Measurements from ENCODE around the gene CCR5AS.
"Not testable (repeated sequence)": the region's sequence is repeated elsewhere in the genome, so short reads cannot be mapped to it uniquely, and the experiment has no call there.

The CCR5AS gene

GRCh38 chr3:46349484-46350261 lies 57.2 kb downstream of the CCR5AS start:
- H3K27ac ChIP-seq = peak overlapping the region; percentile 33; the same call in 1 of the 2 replicates
- H3K9ac ChIP-seq = no peak overlapping the region
- H3K9me3 ChIP-seq = peaks cover 11% of the 10 kb centered on the region
- peaks cover 54% of the 10 kb centered on the region for H3K4me1 ChIP-seq
- H4K20me1 ChIP-seq = no peaks in the 10 kb centered on the region
- peak overlapping the region; percentile 77 for H3K4me2 ChIP-seq
- H3K36me3 ChIP-seq = no peaks in the 10 kb centered on the region
- no peak for TF ChIP-seq Cebpa-rat (IDR thresholded peaks at IDR 0.05)
- no peaks in the 10 kb centered on the region for H3K27me3 ChIP-seq
- H3K4me3 ChIP-seq = peak overlapping the region; percentile 34; the same call in 1 of the 2 replicates

- Histone ChIP-seq H3K27me3 (no peaks in the 10 kb centered on the region), H3K9me3 (peaks cover 11% of the 10 kb centered on the region), H3K27ac (peak overlapping the region; percentile 33; the same call in 1 of the 2 replicates), H3K4me1 (peaks cover 50% of the 10 kb centered on the region), H4K20me1 (no peaks in the 10 kb centered on the region), H3K4me2 (peak overlapping the region; percentile 77), H3K9ac (no peak overlapping the region), H3K4me3 (peak overlapping the region; percentile 34; the same call in 1 of the 2 replicates), H3K36me3 (no peaks in the 10 kb centered on the region)
- TF ChIP-seq Cebpa-rat (IDR thresholded peaks at IDR 0.05) = no peak
These were observed 57.9 kb downstream of the CCR5AS start for GRCh38 chr3:46348823-46349482.

DNA sequence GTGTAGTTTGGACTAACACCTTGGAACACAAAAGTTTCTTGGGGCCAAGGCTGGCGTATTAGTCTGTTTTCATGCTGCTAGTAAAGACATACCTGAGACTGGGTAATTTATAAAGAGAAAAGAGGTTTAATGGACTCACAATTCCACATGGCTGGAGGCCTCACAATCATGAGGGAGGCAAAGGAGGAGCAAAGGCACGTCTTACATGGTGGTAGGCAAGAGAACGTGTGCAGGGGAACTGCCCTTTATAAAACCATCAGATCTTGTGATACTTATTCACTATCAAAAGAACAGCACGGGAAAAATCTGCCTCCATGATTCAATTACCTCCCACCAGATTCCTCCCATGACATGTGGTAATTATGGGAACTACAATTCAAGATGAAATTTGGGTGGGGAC lies 62.4 kb downstream of the CCR5AS start:
- H3K9ac ChIP-seq = no peak overlapping the region
- no peaks in the 10 kb centered on the region for H3K27me3 ChIP-seq
- H4K20me1 ChIP-seq = no peaks in the 10 kb centered on the region
- no peak overlapping the region for H3K4me2 ChIP-seq
- no peak for TF ChIP-seq Cebpa-rat (IDR thresholded peaks at IDR 0.05)
- no peak overlapping the region for H3K27ac ChIP-seq
- H3K4me1 ChIP-seq = peaks cover 15% of the 10 kb centered on the region
- H3K36me3 ChIP-seq = no peaks in the 10 kb centered on the region
- H3K4me3 ChIP-seq = no peak overlapping the region
- H3K9me3 ChIP-seq = peaks cover 20% of the 10 kb centered on the region

DNA sequence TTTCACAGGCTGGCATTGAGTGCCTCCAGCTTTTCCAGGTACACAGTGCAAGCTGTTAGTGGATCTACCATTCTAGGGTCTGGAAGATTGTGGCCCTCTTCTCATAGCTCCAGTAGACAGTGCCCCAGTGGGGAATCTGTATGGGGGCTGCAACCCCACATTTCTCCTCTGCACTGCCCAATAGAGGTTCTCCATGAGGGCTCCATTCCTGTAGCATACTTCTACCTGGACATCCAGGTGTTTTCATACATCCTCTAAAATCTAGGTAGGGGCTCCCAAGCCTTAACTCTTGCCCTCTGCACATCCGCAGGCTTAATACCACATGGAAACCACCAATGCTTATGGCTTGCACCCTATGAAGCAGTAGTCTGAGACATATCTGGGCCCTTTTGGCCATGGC lies 68.0 kb downstream of the CCR5AS start:
- peaks cover 32% of the 10 kb centered on the region for H3K9me3 ChIP-seq
- H3K4me3 ChIP-seq = peak overlapping the region; percentile 23; the same call in 1 of the 2 replicates
- no peaks in the 10 kb centered on the region for H3K4me1 ChIP-seq
- H3K27me3 ChIP-seq = no peaks in the 10 kb centered on the region
- no peak overlapping the region for H3K9ac ChIP-seq
- no peak overlapping the region for H3K27ac ChIP-seq
- no peaks in the 10 kb centered on the region for H4K20me1 ChIP-seq
- no peak for TF ChIP-seq Cebpa-rat (IDR thresholded peaks at IDR 0.05)
- H3K36me3 ChIP-seq = no peaks in the 10 kb centered on the region; the same call in 1 of the 2 replicates
- no peak overlapping the region for H3K4me2 ChIP-seq

DNA sequence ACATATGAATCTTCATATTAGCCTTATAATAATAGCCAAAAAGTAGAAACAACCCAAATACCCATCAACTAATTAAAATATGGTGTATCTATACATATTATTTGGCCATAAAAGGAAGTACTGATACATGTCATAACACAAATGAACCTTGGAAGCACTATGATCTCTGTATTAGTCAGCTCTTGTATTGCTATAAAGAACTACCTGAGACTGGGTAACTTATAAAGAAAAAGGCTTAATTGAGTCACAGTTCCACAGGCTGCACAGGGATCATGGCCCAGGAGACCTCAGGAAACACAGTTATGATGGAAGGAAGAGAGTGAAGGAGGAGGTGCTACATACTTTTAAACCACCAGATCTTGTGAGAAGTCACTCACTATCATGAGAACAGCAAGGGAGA lies 69.0 kb downstream of the CCR5AS start:
- no peak overlapping the region for H3K4me3 ChIP-seq
- no peaks in the 10 kb centered on the region; the same call in 1 of the 2 replicates for H3K36me3 ChIP-seq
- no peak overlapping the region for H3K4me2 ChIP-seq
- H3K4me1 ChIP-seq = no peaks in the 10 kb centered on the region
- TF ChIP-seq Cebpa-rat (IDR thresholded peaks at IDR 0.05) = no peak
- peaks cover 32% of the 10 kb centered on the region for H3K9me3 ChIP-seq
- H3K27ac ChIP-seq = no peak overlapping the region
- H3K27me3 ChIP-seq = no peaks in the 10 kb centered on the region
- H4K20me1 ChIP-seq = no peaks in the 10 kb centered on the region
- no peak overlapping the region for H3K9ac ChIP-seq

- H4K20me1 ChIP-seq = no peaks in the 10 kb centered on the region
- H3K27ac ChIP-seq = no peak overlapping the region
- no peak overlapping the region for H3K4me2 ChIP-seq
- H3K9ac ChIP-seq = no peak overlapping the region
- no peaks in the 10 kb centered on the region; the same call in 1 of the 2 replicates for H3K36me3 ChIP-seq
- TF ChIP-seq Cebpa-rat (IDR thresholded peaks at IDR 0.05) = no peak
- no peak overlapping the region for H3K4me3 ChIP-seq
- no peaks in the 10 kb centered on the region for H3K27me3 ChIP-seq
- H3K4me1 ChIP-seq = no peaks in the 10 kb centered on the region
- peaks cover 32% of the 10 kb centered on the region for H3K9me3 ChIP-seq
These were observed 71.3 kb downstream of the CCR5AS start for GRCh38 chr3:46335541-46335940.

- H3K4me3 ChIP-seq = no peak overlapping the region
- no peak for TF ChIP-seq Cebpa-rat (IDR thresholded peaks at IDR 0.05)
- no peak overlapping the region for H3K9ac ChIP-seq
- H3K9me3 ChIP-seq = peaks cover 27% of the 10 kb centered on the region
- H3K27ac ChIP-seq = no peak overlapping the region
- no peak overlapping the region for H3K4me2 ChIP-seq
- no peaks in the 10 kb centered on the region for H4K20me1 ChIP-seq
- H3K4me1 ChIP-seq = no peaks in the 10 kb centered on the region
- H3K27me3 ChIP-seq = no peaks in the 10 kb centered on the region
- H3K36me3 ChIP-seq = no peaks in the 10 kb centered on the region; the same call in 1 of the 2 replicates
These were observed 72.0 kb downstream of the CCR5AS start for GRCh38 chr3:46334741-46335478.

- H3K9me3 ChIP-seq = peaks cover 11% of the 10 kb centered on the region
- H3K4me3 ChIP-seq, H3K4me2 ChIP-seq, H3K9ac ChIP-seq, H3K27me3 ChIP-seq, H3K4me1 ChIP-seq, H4K20me1 ChIP-seq, H3K27ac ChIP-seq, H3K36me3 ChIP-seq: not testable (repeated sequence)
These were observed 76.2 kb downstream of the CCR5AS start for GRCh38 chr3:46330676-46331075.

GRCh38 chr3:46325645-46326300 lies 81.1 kb downstream of the CCR5AS start:
- Histone ChIP-seq H3K9ac (no peak overlapping the region), H3K4me3 (no peak overlapping the region), H3K27me3 (no peaks in the 10 kb centered on the region), H3K9me3 (peaks cover 11% of the 10 kb centered on the region), H3K4me1 (peaks cover 17% of the 10 kb centered on the region), H3K36me3 (no peaks in the 10 kb centered on the region), H4K20me1 (no peaks in the 10 kb centered on the region), H3K4me2 (no peak overlapping the region), H3K27ac (no peak overlapping the region)
- no peak for TF ChIP-seq Cebpa-rat (IDR thresholded peaks at IDR 0.05)
